T-helper 2 cell (primary cell): ENCODE data around the gene TMEM196.
"Not testable (repeated sequence)": the region's sequence is repeated elsewhere in the genome, so short reads cannot be mapped to it uniquely, and the experiment has no call there.

Experiments used
- DNase-seq, 5 experiments: peaks; one replicate each; pipeline versions ENCODE4 v3.0.0 to v3.0.0-alpha.2; 2012 to 2022

The TMEM196 gene

GRCh38 chr7:19705663-19706062 lies 67.8 kb downstream of the TMEM196 start:
- DNase-seq: no peak

- no peak for DNase-seq
These were observed 71.9 kb downstream of the TMEM196 start for GRCh38 chr7:19701471-19701870.

GRCh38 chr7:19700936-19701335 lies 72.5 kb downstream of the TMEM196 start:
- DNase-seq: no peak

- no peak for DNase-seq
These were observed 75.1 kb downstream of the TMEM196 start for GRCh38 chr7:19698331-19698730.

- DNase-seq: no peak
These were observed 76.5 kb downstream of the TMEM196 start for GRCh38 chr7:19696926-19697325.

GRCh38 chr7:19692111-19692828 lies 81.1 kb downstream of the TMEM196 start:
- no peak for DNase-seq

GRCh38 chr7:19690736-19691135 lies 82.7 kb downstream of the TMEM196 start:
- no peak for DNase-seq

GRCh38 chr7:19689130-19689529 lies 84.3 kb downstream of the TMEM196 start:
- not testable (repeated sequence) for DNase-seq

GRCh38 chr7:19681596-19681995 lies 91.8 kb downstream of the TMEM196 start:
- no peak for DNase-seq

- peak in 1 of 5 experiments; percentile 86 for DNase-seq
These were observed 96.2 kb downstream of the TMEM196 start for GRCh38 chr7:19677180-19677579.

- DNase-seq: no peak
These were observed 97.6 kb downstream of the TMEM196 start for GRCh38 chr7:19675816-19676215.

GRCh38 chr7:19674266-19674960 lies 99.0 kb downstream of the TMEM196 start:
- no peak for DNase-seq

GRCh38 chr7:19670806-19671205 lies 102.6 kb downstream of the TMEM196 start:
- DNase-seq: no peak
